DMS53 treated with DMSO at 0.1 percent for 48 hours (cell line): ENCODE measurements around the gene NPDC1.
A peak's percentile ranks its signal among the peaks of the same experiment; 100 is the strongest.

Source experiments
- DNase-seq: peaks from one replicate; lab custom pipeline; 2025; ENCODE audit not compliant: unreplicated experiment; lab: John Stamatoyannopoulos, UW

Gene NPDC1

GRCh38 chr9:136995772-136996311 is 50.1 kb downstream of the NPDC1 start:
- DNase-seq, result no peak

DNA sequence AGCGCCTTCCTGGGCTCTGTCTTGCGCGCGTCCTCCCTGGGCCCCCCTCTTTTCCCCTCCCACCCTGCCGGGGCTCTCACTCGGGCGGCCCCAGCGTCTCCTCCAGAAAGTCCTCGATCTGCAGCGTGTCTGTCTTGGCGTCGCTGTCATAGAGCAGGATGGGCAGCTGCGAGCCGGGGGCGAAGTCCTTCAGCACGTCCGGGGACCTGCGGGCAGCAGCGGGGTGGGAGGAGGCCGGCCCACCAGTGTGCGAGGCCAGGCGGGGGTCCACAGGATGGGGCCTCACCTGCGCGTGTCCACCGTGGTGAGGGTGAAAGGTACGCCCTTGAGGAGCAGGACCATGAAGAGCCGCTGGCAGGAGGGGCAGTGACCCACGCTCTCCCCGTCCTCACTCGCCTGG is 50.6 kb downstream of the NPDC1 start:
- peak; percentile 43 for DNase-seq

GRCh38 chr9:136994888-136995230 is 51.1 kb downstream of the NPDC1 start:
- DNase-seq, result peak; percentile 41

DNA sequence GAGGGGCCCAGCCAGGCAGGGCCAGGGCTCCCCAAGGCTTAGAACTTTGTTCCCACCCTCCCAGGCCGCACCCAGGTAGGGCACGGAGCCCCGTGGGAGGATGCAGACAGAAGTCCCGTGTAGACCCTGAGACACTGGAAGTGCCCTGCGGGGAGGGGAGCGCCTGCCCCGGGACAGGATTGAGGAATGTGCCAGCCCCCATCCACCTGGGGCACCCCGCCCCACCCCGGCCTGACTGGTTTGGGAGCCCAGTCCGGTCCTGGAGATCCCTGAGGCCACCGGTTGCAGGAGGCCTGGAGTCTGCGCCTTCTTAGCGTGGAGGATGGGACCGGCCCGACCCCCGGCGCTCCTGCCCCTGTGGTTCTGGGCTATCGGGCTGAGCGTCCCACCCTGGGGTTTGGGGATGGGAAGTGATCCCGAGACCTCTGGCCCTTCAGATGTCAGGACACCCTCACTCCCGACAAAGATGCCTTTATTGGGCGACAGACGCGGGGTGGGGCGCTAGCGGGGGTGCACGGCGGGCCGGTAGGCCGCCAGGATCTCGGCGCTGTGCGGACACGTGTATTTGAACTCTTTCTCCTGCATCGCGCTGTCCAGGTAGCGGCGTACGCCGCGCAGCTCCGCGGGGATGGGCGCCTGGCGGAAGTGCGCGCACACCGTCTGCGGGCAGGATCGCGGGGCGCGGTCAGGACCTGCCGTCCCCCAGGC is 51.6 kb downstream of the NPDC1 start:
- no peak for DNase-seq

DNA sequence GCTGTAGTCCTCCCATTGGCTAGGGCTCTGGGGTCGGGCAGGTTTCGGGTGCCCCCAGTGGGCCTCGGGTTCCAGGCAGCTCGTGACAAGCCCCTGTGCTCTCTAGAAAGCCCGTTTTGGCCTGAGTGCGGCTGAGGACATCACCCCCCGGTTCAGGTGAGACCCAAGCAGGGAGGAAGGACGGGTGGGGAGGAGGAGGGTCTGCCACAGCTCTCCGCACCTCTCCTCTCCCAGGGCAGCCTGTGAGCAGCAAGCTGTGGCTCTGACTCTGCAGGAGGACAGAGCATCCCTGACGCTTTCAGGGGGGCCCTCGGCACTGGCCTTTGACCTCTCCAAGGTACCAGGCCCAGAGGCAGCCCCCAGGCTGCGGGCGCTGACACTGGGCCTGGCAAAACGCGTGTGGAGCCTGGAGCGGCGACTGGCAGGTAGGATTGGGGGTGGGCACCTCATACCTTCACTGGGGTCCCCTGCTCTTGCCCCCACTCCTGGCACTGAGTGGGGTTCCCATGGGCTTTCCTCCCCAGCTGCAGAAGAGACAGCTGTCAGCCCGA is 53.1 kb downstream of the NPDC1 start:
- no peak for DNase-seq

DNA sequence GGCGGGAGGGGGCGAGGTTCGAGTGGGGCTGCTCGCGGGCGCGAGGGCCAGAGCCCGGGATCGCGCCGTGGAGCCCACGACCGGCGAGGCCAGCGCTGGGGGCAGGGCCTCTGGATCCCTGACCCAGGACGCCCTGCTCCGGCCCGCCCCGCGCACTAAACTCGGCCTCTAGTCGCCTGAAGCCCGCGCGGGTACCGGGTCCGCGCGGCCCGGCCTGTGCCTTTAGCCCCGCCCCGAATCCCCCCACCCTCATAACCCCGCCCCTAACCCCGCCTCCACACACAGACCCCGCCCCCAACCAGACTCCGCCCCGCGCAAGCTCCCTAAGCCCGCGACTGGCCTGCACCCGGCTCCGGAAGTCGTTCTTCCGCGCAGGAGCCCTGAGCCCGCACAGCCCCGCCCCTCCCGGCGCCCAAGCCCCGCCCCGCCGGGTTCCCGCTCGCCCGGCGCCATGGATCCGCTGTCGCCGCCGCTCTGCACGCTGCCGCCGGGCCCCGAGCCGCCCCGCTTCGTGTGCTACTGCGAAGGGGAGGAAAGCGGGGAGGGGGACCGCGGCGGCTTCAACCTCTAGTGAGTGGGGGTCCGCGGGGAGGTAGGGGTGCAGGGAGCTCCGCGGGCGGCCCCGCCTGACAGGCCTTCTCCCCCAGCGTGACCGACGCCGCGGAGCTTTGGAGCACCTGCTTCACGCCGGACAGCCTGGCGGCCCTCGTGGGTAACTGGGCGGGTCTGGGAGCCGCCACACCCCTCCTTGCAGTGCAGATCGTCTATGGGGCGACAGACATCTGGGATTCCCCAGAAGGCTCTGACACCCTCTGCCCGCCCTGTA is 53.8 kb downstream of the NPDC1 start, which contains the start of gene PAXX:
Gene PAXX (plus strand): TSS at position 430 of the 826 bp plus-strand sequence. CDS start 22 bp downstream, at position 452.
- DNase-seq, result peak; percentile 76

- DNase-seq, result no peak
These were observed 55.6 kb downstream of the NPDC1 start for GRCh38 chr9:136990242-136990911.
